IPS-15b (cell line): Measurements from ENCODE around the gene HES2.
"Not testable (repeated sequence)": the region's sequence is repeated elsewhere in the genome, so short reads cannot be mapped to it uniquely, and the experiment has no call there.

ENCODE experiments used
- H3K27me3 ChIP-seq: one replicate; pipeline ENCODE4 v1.6.1; 2013; ENCODE audit warnings: low read length; ENCODE audit not compliant: control insufficient read depth, insufficient read depth
- H3K36me3 ChIP-seq: one replicate; pipeline ENCODE4 v1.6.1; 2013; ENCODE audit warnings: low read length; ENCODE audit not compliant: control insufficient read depth, insufficient read depth
- H3K4me1 ChIP-seq: one replicate; pipeline ENCODE4 v1.6.1; 2013; ENCODE audit warnings: mild to moderate bottlenecking, low read length; ENCODE audit not compliant: control insufficient read depth, insufficient read depth
- H3K4me3 ChIP-seq: one replicate; pipeline ENCODE4 v1.5.1; 2013; ENCODE audit warnings: low read depth, low read length
- H3K9ac ChIP-seq: one replicate; pipeline ENCODE4 v1.6.1; 2013; ENCODE audit warnings: low read depth, mild to moderate bottlenecking, low read length
- H3K9me3 ChIP-seq: one replicate; pipeline ENCODE4 v1.6.1; 2013; ENCODE audit warnings: mild to moderate bottlenecking, low read length; ENCODE audit not compliant: control insufficient read depth, insufficient read depth

HES2 gene

GRCh38 chr1:6461538-6462411 lies 42.1 kb upstream of the HES2 start:
- Histone ChIP-seq H3K4me3 (no peak overlapping the region), H3K9ac (no peak overlapping the region), H3K4me1 (peaks cover 7% of the 10 kb centered on the region), H3K36me3 (peaks cover 13% of the 10 kb centered on the region), H3K27me3 (no peaks in the 10 kb centered on the region), H3K9me3 (no peaks in the 10 kb centered on the region)

DNA sequence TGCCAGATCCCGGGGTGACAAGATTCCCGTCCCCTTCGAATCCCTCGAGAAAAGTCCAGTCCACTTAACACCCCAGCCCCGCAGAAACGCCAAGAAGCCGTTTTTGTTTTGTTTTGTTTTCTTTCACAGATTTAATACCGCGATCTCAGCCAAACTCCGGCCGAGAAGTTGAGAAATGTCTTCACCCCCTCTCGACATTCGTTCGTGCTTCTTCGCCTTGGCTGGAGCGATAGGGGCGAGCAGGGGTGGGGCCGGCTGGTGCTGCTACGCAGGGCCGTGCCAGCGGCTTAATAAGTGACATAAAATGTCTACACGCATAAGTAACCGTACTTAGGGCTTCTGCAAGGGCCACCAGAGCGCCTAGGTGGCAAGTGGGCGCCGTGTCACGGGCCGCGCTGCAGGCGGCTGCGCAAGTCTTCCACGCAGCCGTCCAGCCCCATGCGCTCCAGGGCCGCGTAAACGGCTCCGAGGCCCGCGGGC lies 41.4 kb upstream of the HES2 start:
- H3K9ac ChIP-seq, result no peak overlapping the region

DNA sequence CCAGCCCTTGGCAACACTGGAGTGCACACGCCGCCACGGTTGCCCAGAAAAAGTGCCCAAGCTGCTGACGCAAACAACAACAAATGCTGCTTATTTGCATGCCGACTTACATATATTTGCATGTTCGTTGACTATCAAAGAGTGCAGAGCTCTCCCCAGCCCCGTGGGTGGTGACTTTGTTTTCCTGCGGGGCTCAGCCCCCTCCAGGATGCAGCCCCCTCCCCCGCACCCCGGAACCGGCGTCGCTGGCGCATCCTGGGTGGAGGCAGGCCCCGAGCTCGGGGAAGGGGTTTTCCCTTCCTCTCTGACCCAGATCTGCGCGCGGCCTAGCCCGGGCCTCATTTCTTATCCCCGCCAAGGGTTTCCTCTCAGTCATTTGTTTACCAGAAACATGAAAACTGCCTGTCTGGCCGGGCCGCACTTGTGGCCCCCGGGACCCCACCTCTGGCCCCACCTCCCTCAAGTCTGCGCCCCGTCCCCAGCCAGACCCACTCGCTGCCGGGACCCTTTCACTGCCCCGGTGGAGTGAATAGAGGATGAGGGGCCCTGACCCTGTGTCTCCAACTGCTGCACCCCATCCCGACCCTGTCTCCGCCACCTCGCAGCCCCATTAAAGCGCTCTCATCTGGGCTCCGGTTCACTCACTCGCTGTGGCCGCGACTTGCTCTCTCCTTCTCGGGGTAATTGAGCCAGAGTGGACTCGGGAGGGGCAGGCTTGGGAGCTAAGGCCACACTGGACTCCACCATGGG lies 40.8 kb upstream of the HES2 start:
- no peak overlapping the region for H3K4me3 ChIP-seq
- no peaks in the 10 kb centered on the region for H3K9me3 ChIP-seq
- H3K9ac ChIP-seq, result no peak overlapping the region
- peaks cover 7% of the 10 kb centered on the region for H3K4me1 ChIP-seq
- no peaks in the 10 kb centered on the region for H3K27me3 ChIP-seq
- H3K36me3 ChIP-seq, result peaks cover 13% of the 10 kb centered on the region

More for the DNA sequence above, 41.4 kb upstream of the HES2 start:
- Histone ChIP-seq H3K4me3 (no peak overlapping the region), H3K4me1 (peaks cover 7% of the 10 kb centered on the region), H3K27me3 (no peaks in the 10 kb centered on the region), H3K9me3 (no peaks in the 10 kb centered on the region), H3K36me3 (peaks cover 13% of the 10 kb centered on the region)

DNA sequence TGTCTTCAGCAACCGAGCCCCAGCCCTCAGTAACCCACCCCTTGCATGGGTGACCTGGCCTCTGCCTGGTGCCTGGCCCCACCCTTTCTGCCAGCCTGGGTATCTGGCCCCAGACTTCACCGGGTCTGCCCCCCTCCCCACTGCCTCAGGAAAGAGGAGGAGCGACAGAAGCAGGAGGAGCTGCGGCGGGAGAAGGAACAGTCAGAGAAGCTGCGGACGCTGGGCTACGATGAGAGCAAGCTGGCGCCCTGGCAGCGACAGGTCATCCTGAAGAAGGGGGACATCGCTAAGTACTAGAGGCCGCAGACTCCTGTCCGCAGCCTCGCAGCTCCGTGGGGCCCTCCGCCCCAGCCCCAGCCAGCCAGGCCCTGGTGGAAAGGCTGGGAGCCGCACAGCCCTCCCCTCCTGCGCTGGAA lies 40.1 kb upstream of the HES2 start:
- Histone ChIP-seq H3K27me3 (no peaks in the 10 kb centered on the region), H3K9me3 (no peaks in the 10 kb centered on the region), H3K4me1 (peaks cover 6% of the 10 kb centered on the region), H3K9ac (no peak overlapping the region), H3K4me3 (no peak overlapping the region), H3K36me3 (peaks cover 13% of the 10 kb centered on the region)

DNA sequence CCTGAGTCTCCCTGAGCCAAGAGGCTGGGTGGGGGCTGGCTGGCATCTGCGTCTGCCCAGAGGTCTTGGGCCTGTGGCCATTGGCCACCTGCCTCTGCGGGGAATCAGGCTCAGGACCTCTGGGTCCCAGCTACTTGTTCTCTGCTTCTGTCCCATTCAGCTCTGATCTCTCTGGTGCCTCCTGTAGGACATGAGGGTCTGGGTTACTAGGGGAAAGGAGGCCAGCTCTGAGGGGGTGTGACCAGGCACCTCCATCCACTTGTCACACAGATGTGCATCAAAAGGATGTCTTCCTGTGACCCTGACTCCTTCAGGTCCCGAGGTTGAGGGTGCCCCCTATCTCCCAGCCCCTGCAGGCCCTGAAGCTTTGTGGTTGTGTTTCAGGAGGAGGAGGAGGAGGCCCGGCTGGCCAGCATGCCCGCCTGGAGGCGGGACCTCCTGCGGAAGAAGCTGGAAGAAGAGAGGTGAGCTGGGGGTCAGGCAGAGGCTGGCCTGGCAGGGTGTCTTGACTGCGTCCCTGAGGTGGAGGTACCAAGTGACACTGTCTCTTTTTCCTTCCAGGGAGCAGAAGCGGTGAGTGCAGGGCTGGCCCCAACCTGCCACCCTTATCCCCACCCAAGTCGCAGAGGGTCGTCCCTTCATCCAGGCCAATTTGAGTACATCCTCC lies 37.2 kb upstream of the HES2 start:
- H3K4me3 ChIP-seq, result no peak overlapping the region
- H3K36me3 ChIP-seq, result peaks cover 6% of the 10 kb centered on the region
- H3K9me3 ChIP-seq, result no peaks in the 10 kb centered on the region
- no peak overlapping the region for H3K9ac ChIP-seq
- H3K4me1 ChIP-seq, result peaks cover 3% of the 10 kb centered on the region
- H3K27me3 ChIP-seq, result peaks cover 2% of the 10 kb centered on the region

- H3K36me3 ChIP-seq, H3K4me1 ChIP-seq, H3K9me3 ChIP-seq, H3K27me3 ChIP-seq, H3K9ac ChIP-seq, H3K4me3 ChIP-seq: not testable (repeated sequence)
These were observed 36.2 kb upstream of the HES2 start for GRCh38 chr1:6455752-6456520.

- Histone ChIP-seq H3K9me3 (no peaks in the 10 kb centered on the region), H3K36me3 (no peaks in the 10 kb centered on the region), H3K9ac (no peak overlapping the region), H3K27me3 (peaks cover 2% of the 10 kb centered on the region), H3K4me1 (peaks cover 3% of the 10 kb centered on the region), H3K4me3 (no peak overlapping the region)
These were observed 35.4 kb upstream of the HES2 start for GRCh38 chr1:6454856-6455751.

- H3K4me1 ChIP-seq, H3K9ac ChIP-seq, H3K27me3 ChIP-seq, H3K4me3 ChIP-seq, H3K36me3 ChIP-seq, H3K9me3 ChIP-seq: not testable (repeated sequence)
These were observed 34.5 kb upstream of the HES2 start for GRCh38 chr1:6453895-6454855.

GRCh38 chr1:6450943-6451373 lies 31.2 kb upstream of the HES2 start:
- Histone ChIP-seq H3K27me3 (peaks cover 5% of the 10 kb centered on the region), H3K4me3 (no peak overlapping the region), H3K4me1 (no peaks in the 10 kb centered on the region), H3K9me3 (no peaks in the 10 kb centered on the region), H3K9ac (no peak overlapping the region), H3K36me3 (no peaks in the 10 kb centered on the region)

DNA sequence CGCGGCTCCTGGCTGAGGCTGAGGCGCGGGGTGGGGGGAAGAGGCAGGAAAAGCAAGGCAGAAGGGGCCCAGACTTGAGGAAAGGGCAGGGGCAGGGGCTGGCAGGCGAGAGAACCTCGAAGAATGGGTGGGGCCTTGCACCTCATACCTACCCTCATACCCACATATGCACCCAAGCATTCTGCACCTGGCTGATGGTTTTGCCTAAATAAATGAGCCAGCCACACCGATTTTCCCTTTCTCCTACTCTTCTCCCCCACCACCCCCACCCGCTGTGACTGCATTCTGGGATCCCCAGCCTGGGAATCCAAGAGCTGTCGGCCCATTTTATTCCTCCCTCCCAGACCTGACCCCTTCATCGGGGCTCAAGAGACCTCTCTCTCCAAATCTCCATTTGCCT lies 30.8 kb upstream of the HES2 start:
- not testable (repeated sequence) for H3K27me3 ChIP-seq, H3K9ac ChIP-seq, H3K4me3 ChIP-seq, H3K9me3 ChIP-seq, H3K36me3 ChIP-seq, H3K4me1 ChIP-seq
